T-cell (primary cell): ENCODE data around the gene RASGRP2. TPM values are rescaled to one million over a fixed set of nuclear protein-coding genes. Genes with fewer than 3 reads are reported as not detected.

Experiments used
- ATAC-seq, 4 experiments: fragments of 200-7000 bp in 3 of 4; fragments of 150-1000 bp in 1 of 4; cut with Tn5 transposase; replicated peaks in 1 of 4; 1 replicate in 3 of 4; 2 replicates in 1 of 4; pipeline ENCODE4 v1.10.0; 2021; ENCODE audit warnings: moderate library complexity in 3 of 4, mild to moderate bottlenecking in 2 of 4, moderate number of reproducible peaks in 1 of 4
- CTCF ChIA-PET, 2 donors: fragments of 300-600 bp; sonication (Branson Sonifier 250); formaldehyde crosslinking; loops; one replicate each; lab custom pipeline; 2022; ENCODE audit warnings: antibody characterized with exemption in 2 of 2; lab: Charles Lee
- POLR2A ChIA-PET, 2 donors: fragments of 300-600 bp; sonication (Branson Sonifier 250); formaldehyde crosslinking; loops; one replicate each; lab custom pipeline; 2022; ENCODE audit warnings: antibody characterized with exemption in 2 of 2; lab: Charles Lee
- DNase-seq, 35 experiments: peaks; one replicate each; pipeline versions ENCODE4 v3.0.0 to v3.0.0-alpha.2; 2013 to 2023
- H3K27ac ChIP-seq: one replicate; pipeline ENCODE4 v1.5.1; 2013; ENCODE audit warnings: low read length
- H3K27me3 ChIP-seq, 2 experiments: replicated peaks in 1 of 2; 1 replicate in 1 of 2; 2 replicates in 1 of 2; pipeline versions ENCODE4 v1.6.1 to v1.7.0; 2013; ENCODE audit warnings: low read length in 1 of 2, mixed read lengths in 1 of 2; ENCODE audit not compliant: control insufficient read depth in 2 of 2, insufficient read depth in 2 of 2; ENCODE audit errors: extremely low read depth in 1 of 2
- H3K36me3 ChIP-seq, 2 donors: 1 replicate in 1 of 2; 2 replicates in 1 of 2; pipeline versions ENCODE4 v1.6.1 to v1.7.0; 2013; ENCODE audit warnings: low read length in 1 of 2; ENCODE audit not compliant: control insufficient read depth in 2 of 2, insufficient read depth in 1 of 2; ENCODE audit errors: extremely low read depth in 1 of 2
- H3K4me1 ChIP-seq, 2 experiments: 1 replicate in 1 of 2; 2 replicates in 1 of 2; pipeline versions ENCODE4 v1.6.1 to v1.7.0; 2013; ENCODE audit warnings: low read length in 2 of 2, mixed read lengths in 1 of 2; ENCODE audit not compliant: insufficient read depth in 2 of 2, control insufficient read depth in 1 of 2; ENCODE audit errors: extremely low read depth in 1 of 2
- H3K4me3 ChIP-seq, 2 donors: 1 replicate in 1 of 2; 2 replicates in 1 of 2; pipeline versions ENCODE4 v1.5.1 to v1.7.0; 2013; ENCODE audit warnings: mild to moderate bottlenecking in 2 of 2, low read length in 1 of 2, moderate library complexity in 1 of 2; ENCODE audit not compliant: control insufficient read depth in 1 of 2; ENCODE audit errors: extremely low read depth in 1 of 2
- H3K9me3 ChIP-seq: 2 replicates; pipeline ENCODE4 v1.7.0; 2013
- H3K27ac Mint-ChIP-seq, 2 donors: one replicate each; pipeline ENCODE4 v1.8.0; 2020 to 2021; ENCODE audit warnings: mild to moderate bottlenecking in 2 of 2, mixed read lengths in 2 of 2
- H3K27me3 Mint-ChIP-seq, 2 donors: one replicate each; pipeline ENCODE4 v1.8.0; 2021 to 2022; ENCODE audit warnings: mixed read lengths in 2 of 2
- H3K36me3 Mint-ChIP-seq: one replicate; pipeline ENCODE4 v1.8.0; 2021; ENCODE audit warnings: mixed read lengths
- H3K4me1 Mint-ChIP-seq, 3 donors: one replicate each; pipeline ENCODE4 v1.8.0; 2020 to 2022; ENCODE audit warnings: mixed read lengths in 3 of 3, mild to moderate bottlenecking in 1 of 3
- H3K4me3 Mint-ChIP-seq, 3 donors: one replicate each; pipeline ENCODE4 v1.8.0; 2020 to 2022; ENCODE audit warnings: mild to moderate bottlenecking in 3 of 3, mixed read lengths in 3 of 3, moderate library complexity in 3 of 3
- H3K9me3 Mint-ChIP-seq, 3 donors: one replicate each; pipeline ENCODE4 v1.8.0; 2020 to 2022; ENCODE audit warnings: mixed read lengths in 3 of 3
- WGBS: methylation state at CpG from one replicate; pipeline ENCODE4 v1.1.5; 2013; ENCODE audit warnings: missing lambda C conversion rate; ENCODE audit not compliant: insufficient coverage; 5-methylcytosine and 5-hydroxymethylcytosine counted together
- total RNA-seq, 35 experiments: library from RNA in 6 of 35; stranded (reverse) in 6 of 35; fragments of 120-200 nt in 1 of 35; gene quantifications; one replicate each; pipeline versions ENCODE4 v1.2.1 to v1.2.4 and lab custom pipeline; 2013 to 2026

Gene RASGRP2
- total RNA-seq, 5 donors from 2014 or later (not counting 1 experiment from before 2014, with no cell fraction given) = 574 to 767 (median 656) TPM

GRCh38 chr11:64745521-64746328 lies 1.8 kb upstream of the RASGRP2 start:
- ChIA-PET CTCF (interaction anchor here in 1 of 2 donors (2.2 to 2.5 kb wide), 2 partner anchors 27 to 32 kb away, joined by 5 to 14 read pairs; partner anchors contain the start of gene SF1), POLR2A (interaction anchor here in 1 of 2 donors (0.5 to 1.8 kb wide), 2 partner anchors 19 to 29 kb away, joined by 4 to 12 read pairs; no protein-coding TSS in a partner anchor)
- Histone ChIP-seq H3K4me1 (peaks cover 8 to 59% of the 10 kb centered on the region in 2 experiments), H3K27ac (peak overlapping the region; percentile 94), H3K4me3 (peak overlapping the region; percentile 65 to 72), H3K36me3 (peaks cover 0 to 12% of the 10 kb centered on the region in 2 donors), H3K27me3 (no peaks in the 10 kb centered on the region), H3K9me3 (no peaks in the 10 kb centered on the region)
- peaks cover 35 to 46% (median 43%) of the 10 kb centered on the region in 3 donors for H3K4me1 Mint-ChIP-seq
- DNase-seq = peak; percentile 67 to 88 (median 81)
- H3K27ac Mint-ChIP-seq = peak overlapping the region; percentile 97 to 99
- peak; percentile 42 to 44 (median 44) for ATAC-seq
- H3K4me3 Mint-ChIP-seq = peak overlapping the region; percentile 93 to 96 (median 95)
- H3K36me3 Mint-ChIP-seq = peaks cover 3% of the 10 kb centered on the region
- WGBS = under 1% methylated on average over 18 of the region's 52 CpGs
- no peaks in the 10 kb centered on the region for H3K9me3 Mint-ChIP-seq
- no peaks in the 10 kb centered on the region for H3K27me3 Mint-ChIP-seq

GRCh38 chr11:64745189-64745520 lies 1.2 kb upstream of the RASGRP2 start:
- H3K4me1 ChIP-seq = peaks cover 8 to 59% of the 10 kb centered on the region in 2 experiments
- DNase-seq (peak; percentile 77 to 96 (median 89)), ATAC-seq (peak; percentile 44 to 53 (median 51))
- Mint-ChIP-seq H3K4me1 (peaks cover 35 to 46% (median 43%) of the 10 kb centered on the region in 3 donors), H3K36me3 (peaks cover 5% of the 10 kb centered on the region), H3K9me3 (no peaks in the 10 kb centered on the region), H3K27ac (peak overlapping the region; percentile 97 to 99), H3K27me3 (no peaks in the 10 kb centered on the region), H3K4me3 (peak overlapping the region; percentile 93 to 96 (median 95))
- ChIA-PET POLR2A (interaction anchor here in 1 of 2 donors (0.5 to 1.4 kb wide), 2 partner anchors 19 to 30 kb away, joined by 4 to 6 read pairs; no protein-coding TSS in a partner anchor), CTCF (interaction anchor here in 1 of 2 donors (1.4 to 2.5 kb wide), 3 partner anchors 19 to 33 kb away, joined by 5 to 14 read pairs (median 5); partner anchors contain the start of gene SF1)
- H3K27me3 ChIP-seq = no peaks in the 10 kb centered on the region
- no peaks in the 10 kb centered on the region for H3K9me3 ChIP-seq
- peaks cover 1 to 17% of the 10 kb centered on the region in 2 donors for H3K36me3 ChIP-seq
- WGBS = 0% methylated on average over 19 of the region's 20 CpGs
- H3K4me3 ChIP-seq = peak overlapping the region; percentile 65 to 72
- peak overlapping the region; percentile 94 for H3K27ac ChIP-seq

GRCh38 chr11:64744544-64745188 lies 724 bp upstream of the RASGRP2 start:
- peak overlapping the region; percentile 93 to 97 for H3K4me3 ChIP-seq
- peak overlapping the region; percentile 98 to 99 for H3K27ac Mint-ChIP-seq
- peak overlapping the region; percentile 92 for H3K27ac ChIP-seq
- H3K36me3 ChIP-seq = peaks cover 6 to 22% of the 10 kb centered on the region in 2 donors
- WGBS = under 1% methylated on average over 50 of the region's 89 CpGs
- no peaks in the 10 kb centered on the region for H3K9me3 ChIP-seq
- peaks cover 7% of the 10 kb centered on the region for H3K36me3 Mint-ChIP-seq
- peak overlapping the region; percentile 95 to 97 (median 96) for H3K4me3 Mint-ChIP-seq
- peaks cover 34 to 45% (median 41%) of the 10 kb centered on the region in 3 donors for H3K4me1 Mint-ChIP-seq
- no peaks in the 10 kb centered on the region for H3K9me3 Mint-ChIP-seq
- ChIA-PET CTCF (interaction anchor here (0.5 to 2.5 kb wide), 7 partner anchors 20 to 535 kb away, joined by 3 to 14 read pairs (median 4); partner anchors contain the start of gene SF1 (in 1 of the 2)), POLR2A (interaction anchor here (0.5 to 2.4 kb wide), 3 partner anchors 19 to 34 kb away, joined by 4 to 20 read pairs (median 6); partner anchors contain the start of gene SF1 (in 1 of the 2))
- H3K4me1 ChIP-seq = peaks cover 8 to 58% of the 10 kb centered on the region in 2 experiments
- peak in 15 of 35 experiments; percentile 20 to 66 (median 46) for DNase-seq
- peak; percentile 4 to 15 (median 9) for ATAC-seq
- H3K27me3 Mint-ChIP-seq = no peaks in the 10 kb centered on the region
- no peaks in the 10 kb centered on the region for H3K27me3 ChIP-seq

GRCh38 chr11:64742889-64743590 lies 902 bp downstream of the RASGRP2 start:
- ATAC-seq = peak; percentile 9 to 14 (median 12)
- Mint-ChIP-seq H3K27me3 (no peaks in the 10 kb centered on the region), H3K4me3 (peak overlapping the region; percentile 95 to 97 (median 96)), H3K9me3 (no peaks in the 10 kb centered on the region), H3K4me1 (peaks cover 42 to 45% (median 44%) of the 10 kb centered on the region in 3 donors), H3K27ac (no peak overlapping the region), H3K36me3 (peaks cover 13% of the 10 kb centered on the region)
- Histone ChIP-seq H3K4me3 (peak overlapping the region; percentile 93 to 97), H3K9me3 (no peaks in the 10 kb centered on the region), H3K4me1 (peaks cover 8 to 63% of the 10 kb centered on the region in 2 experiments), H3K27ac (peak overlapping the region; percentile 92), H3K27me3 (no peaks in the 10 kb centered on the region), H3K36me3 (peaks cover 6 to 36% of the 10 kb centered on the region in 2 donors)
- ChIA-PET CTCF (interaction anchor here (1.2 to 2.5 kb wide), 4 partner anchors 28 to 35 kb away, joined by 3 to 14 read pairs (median 5); partner anchors contain the start of gene SF1 (in 1 of the 2)), POLR2A (interaction anchor here in 1 of 2 donors (2.4 kb wide), 1 partner anchor 36 kb away, joined by 20 read pairs; the partner anchor contains the start of gene SF1)
- DNase-seq = peak; percentile 34 to 84 (median 66)
- WGBS = under 1% methylated on average over 51 of the region's 58 CpGs

DNA sequence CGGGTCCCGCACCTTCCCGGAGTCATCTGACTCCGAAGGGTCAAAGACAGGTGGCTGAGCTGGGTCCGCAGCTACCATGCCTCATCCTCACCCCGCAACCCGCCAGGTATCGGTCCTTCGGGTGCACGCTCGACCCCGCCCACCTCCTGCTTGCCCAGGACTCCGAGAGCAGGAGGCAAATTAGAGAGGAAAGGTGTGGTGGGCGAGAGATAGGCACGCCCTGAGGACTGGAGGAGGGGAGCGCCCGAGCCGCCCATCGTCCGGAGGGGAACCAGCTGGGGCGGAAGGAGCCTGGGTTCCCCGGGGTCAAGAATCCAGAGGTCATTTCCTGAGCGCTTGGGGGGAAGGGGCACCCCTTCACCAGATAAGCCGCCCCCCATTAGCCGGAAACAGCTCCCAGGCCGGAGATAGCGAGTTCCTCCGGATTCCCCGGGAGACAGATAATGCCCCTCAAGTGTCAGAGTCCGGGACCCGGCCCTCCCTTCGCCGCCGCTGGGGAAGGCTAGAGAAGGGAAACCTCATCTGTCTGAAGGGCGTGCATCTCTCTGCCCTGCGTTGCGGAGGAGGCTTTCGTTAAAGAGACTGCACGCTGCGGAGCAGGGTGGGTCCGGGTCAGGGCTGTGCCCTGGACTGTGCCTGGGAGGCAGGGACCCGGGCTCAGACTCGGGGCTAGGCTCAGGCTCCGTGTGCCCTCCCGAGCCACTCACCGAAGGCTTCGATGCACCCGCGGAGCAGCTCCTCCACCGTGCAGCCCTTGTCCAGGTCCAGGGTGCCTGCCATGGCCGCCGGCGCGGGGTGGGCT lies 1.7 kb downstream of the RASGRP2 start:
- no peaks in the 10 kb centered on the region for H3K27me3 ChIP-seq
- peak in 6 of 35 experiments; percentile 23 to 52 (median 32) for DNase-seq
- H3K4me1 ChIP-seq = peaks cover 8 to 67% of the 10 kb centered on the region in 2 experiments
- ChIA-PET CTCF (interaction anchor here (0.5 to 1.5 kb wide), 3 partner anchors 22 to 39 kb away, joined by 3 to 6 read pairs (median 3); no protein-coding TSS in a partner anchor), POLR2A (interaction anchor here in 1 of 2 donors (0.5 to 2.4 kb wide), 3 partner anchors 19 to 471 kb away, joined by 3 to 20 read pairs (median 3); partner anchors contain the start of gene SF1)
- WGBS = 5% methylated on average over 40 of the region's 54 CpGs
- Mint-ChIP-seq H3K4me3 (peak overlapping the region; percentile 71 to 80 (median 79)), H3K36me3 (peaks cover 15% of the 10 kb centered on the region), H3K27me3 (no peaks in the 10 kb centered on the region), H3K27ac (peak overlapping the region; percentile 74 to 79), H3K4me1 (peaks cover 43% of the 10 kb centered on the region in 3 donors), H3K9me3 (no peaks in the 10 kb centered on the region)
- peak overlapping the region; percentile 93 to 97 for H3K4me3 ChIP-seq
- no peak for ATAC-seq
- H3K36me3 ChIP-seq = peaks cover 6 to 44% of the 10 kb centered on the region in 2 donors
- H3K27ac ChIP-seq = peak overlapping the region; percentile 27
- H3K9me3 ChIP-seq = no peaks in the 10 kb centered on the region
